ENCODE data around the gene LY6G6F. TPM values are rescaled to one million over a fixed set of nuclear protein-coding genes. Genes with fewer than 3 reads are reported as not detected.

Gene LY6G6F
- total and polyA plus RNA-seq, 2 of the 13 experiments (the other 11 are each of a cell fraction or from before 2014, with no cell fraction given): not detected

DNA sequence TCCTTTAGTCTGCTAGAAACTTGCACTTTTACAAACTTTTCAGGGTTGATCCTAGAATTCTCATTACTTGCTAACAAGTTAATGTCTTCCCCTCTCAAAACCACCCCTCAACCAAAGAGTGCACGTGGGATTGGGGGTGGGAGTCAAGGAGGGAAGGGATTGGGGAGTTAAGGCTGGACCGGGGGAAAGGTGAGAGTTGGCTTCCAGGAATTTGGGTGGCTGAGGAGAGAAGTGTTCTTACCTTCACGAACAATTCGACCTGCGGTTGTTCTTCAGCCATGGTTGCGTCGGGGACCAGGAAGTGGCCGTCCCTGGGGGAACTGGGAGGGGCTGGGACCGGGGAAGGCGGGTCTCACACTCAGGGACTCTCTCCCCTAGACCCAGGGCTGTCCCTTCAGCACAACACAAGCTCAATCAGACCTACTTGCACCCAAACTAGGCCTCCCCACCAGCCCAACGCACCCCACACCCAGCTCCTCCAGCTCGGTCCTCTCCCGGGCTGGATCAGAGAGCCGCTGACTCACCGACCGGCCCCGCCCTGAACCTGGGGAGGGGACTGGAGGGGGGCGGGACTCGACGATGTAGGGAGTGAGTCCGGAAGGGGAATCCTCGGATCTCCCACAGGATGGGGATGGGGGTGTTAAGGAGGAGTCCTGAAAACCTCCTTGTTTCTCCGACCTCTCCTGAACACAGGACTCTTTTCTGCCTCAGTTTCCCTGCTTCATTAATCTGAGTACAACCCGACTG, 29.5 kb downstream of the LY6G6F start, which contains the start of gene CLIC1 (continued):
- peak; percentile 63 for TF ChIP-seq KDM5A (IDR thresholded peaks at IDR 0.05; ENCODE audit: borderline replicate concordance, low read length)
- peak; percentile 36; the same call in 1 of the 2 replicates for TF ChIP-seq GZF1 (CRISPR knock-in tag; IDR thresholded peaks at IDR 0.05)
- TF ChIP-seq SIX4 (CRISPR knock-in tag; IDR thresholded peaks at IDR 0.05): 0 out of 2 replicates have a peak, but pooled peaks have one; percentile 20
- TF ChIP-seq MTF2 (CRISPR knock-in tag; IDR thresholded peaks at IDR 0.05; ENCODE audit: borderline replicate concordance): 0 out of 2 replicates have a peak, but pooled peaks have one; percentile 91
- no peak for TF ChIP-seq ZNF674 (CRISPR knock-in tag; IDR thresholded peaks at IDR 0.05; ENCODE audit: low read depth)
- TF ChIP-seq, protein P1, sequence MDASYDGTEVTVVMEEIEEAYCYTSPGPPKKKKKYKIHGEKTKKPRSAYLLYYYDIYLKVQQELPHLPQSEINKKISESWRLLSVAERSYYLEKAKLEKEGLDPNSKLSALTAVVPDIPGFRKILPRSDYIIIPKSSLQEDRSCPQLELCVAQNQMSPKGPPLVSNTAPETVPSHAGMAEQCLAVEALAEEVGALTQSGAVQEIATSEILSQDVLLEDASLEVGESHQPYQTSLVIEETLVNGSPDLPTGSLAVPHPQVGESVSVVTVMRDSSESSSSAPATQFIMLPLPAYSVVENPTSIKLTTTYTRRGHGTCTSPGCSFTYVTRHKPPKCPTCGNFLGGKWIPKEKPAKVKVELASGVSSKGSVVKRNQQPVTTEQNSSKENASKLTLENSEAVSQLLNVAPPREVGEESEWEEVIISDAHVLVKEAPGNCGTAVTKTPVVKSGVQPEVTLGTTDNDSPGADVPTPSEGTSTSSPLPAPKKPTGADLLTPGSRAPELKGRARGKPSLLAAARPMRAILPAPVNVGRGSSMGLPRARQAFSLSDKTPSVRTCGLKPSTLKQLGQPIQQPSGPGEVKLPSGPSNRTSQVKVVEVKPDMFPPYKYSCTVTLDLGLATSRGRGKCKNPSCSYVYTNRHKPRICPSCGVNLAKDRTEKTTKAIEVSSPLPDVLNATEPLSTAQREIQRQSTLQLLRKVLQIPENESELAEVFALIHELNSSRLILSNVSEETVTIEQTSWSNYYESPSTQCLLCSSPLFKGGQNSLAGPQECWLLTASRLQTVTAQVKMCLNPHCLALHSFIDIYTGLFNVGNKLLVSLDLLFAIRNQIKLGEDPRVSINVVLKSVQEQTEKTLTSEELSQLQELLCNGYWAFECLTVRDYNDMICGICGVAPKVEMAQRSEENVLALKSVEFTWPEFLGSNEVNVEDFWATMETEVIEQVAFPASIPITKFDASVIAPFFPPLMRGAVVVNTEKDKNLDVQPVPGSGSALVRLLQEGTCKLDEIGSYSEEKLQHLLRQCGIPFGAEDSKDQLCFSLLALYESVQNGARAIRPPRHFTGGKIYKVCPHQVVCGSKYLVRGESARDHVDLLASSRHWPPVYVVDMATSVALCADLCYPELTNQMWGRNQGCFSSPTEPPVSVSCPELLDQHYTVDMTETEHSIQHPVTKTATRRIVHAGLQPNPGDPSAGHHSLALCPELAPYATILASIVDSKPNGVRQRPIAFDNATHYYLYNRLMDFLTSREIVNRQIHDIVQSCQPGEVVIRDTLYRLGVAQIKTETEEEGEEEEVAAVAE (CRISPR knock-in tag; IDR thresholded peaks at IDR 0.05; ENCODE audit: borderline replicate concordance): peak; percentile 83; the same call in 1 of the 2 replicates
- TF ChIP-seq, protein P2, sequence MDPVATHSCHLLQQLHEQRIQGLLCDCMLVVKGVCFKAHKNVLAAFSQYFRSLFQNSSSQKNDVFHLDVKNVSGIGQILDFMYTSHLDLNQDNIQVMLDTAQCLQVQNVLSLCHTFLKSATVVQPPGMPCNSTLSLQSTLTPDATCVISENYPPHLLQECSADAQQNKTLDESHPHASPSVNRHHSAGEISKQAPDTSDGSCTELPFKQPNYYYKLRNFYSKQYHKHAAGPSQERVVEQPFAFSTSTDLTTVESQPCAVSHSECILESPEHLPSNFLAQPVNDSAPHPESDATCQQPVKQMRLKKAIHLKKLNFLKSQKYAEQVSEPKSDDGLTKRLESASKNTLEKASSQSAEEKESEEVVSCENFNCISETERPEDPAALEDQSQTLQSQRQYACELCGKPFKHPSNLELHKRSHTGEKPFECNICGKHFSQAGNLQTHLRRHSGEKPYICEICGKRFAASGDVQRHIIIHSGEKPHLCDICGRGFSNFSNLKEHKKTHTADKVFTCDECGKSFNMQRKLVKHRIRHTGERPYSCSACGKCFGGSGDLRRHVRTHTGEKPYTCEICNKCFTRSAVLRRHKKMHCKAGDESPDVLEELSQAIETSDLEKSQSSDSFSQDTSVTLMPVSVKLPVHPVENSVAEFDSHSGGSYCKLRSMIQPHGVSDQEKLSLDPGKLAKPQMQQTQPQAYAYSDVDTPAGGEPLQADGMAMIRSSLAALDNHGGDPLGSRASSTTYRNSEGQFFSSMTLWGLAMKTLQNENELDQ (CRISPR knock-in tag; IDR thresholded peaks at IDR 0.05; ENCODE audit: borderline replicate concordance): peak; percentile 42; the same call in 1 of the 2 replicates
- TF ChIP-seq, protein P3, sequence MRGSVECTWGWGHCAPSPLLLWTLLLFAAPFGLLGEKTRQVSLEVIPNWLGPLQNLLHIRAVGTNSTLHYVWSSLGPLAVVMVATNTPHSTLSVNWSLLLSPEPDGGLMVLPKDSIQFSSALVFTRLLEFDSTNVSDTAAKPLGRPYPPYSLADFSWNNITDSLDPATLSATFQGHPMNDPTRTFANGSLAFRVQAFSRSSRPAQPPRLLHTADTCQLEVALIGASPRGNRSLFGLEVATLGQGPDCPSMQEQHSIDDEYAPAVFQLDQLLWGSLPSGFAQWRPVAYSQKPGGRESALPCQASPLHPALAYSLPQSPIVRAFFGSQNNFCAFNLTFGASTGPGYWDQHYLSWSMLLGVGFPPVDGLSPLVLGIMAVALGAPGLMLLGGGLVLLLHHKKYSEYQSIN (CRISPR knock-in tag; IDR thresholded peaks at IDR 0.05; ENCODE audit: borderline replicate concordance): no peak
- TF ChIP-seq, protein P4, sequence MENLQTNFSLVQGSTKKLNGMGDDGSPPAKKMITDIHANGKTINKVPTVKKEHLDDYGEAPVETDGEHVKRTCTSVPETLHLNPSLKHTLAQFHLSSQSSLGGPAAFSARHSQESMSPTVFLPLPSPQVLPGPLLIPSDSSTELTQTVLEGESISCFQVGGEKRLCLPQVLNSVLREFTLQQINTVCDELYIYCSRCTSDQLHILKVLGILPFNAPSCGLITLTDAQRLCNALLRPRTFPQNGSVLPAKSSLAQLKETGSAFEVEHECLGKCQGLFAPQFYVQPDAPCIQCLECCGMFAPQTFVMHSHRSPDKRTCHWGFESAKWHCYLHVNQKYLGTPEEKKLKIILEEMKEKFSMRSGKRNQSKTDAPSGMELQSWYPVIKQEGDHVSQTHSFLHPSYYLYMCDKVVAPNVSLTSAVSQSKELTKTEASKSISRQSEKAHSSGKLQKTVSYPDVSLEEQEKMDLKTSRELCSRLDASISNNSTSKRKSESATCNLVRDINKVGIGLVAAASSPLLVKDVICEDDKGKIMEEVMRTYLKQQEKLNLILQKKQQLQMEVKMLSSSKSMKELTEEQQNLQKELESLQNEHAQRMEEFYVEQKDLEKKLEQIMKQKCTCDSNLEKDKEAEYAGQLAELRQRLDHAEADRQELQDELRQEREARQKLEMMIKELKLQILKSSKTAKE (CRISPR knock-in tag; IDR thresholded peaks at IDR 0.05; ENCODE audit: borderline replicate concordance): peak; percentile 58; the same call in 1 of the 2 replicates
- peak; percentile 66; the same call in 1 of the 2 replicates for TF ChIP-seq ZFY (CRISPR knock-in tag; IDR thresholded peaks at IDR 0.05)
- TF ChIP-seq, protein P5, sequence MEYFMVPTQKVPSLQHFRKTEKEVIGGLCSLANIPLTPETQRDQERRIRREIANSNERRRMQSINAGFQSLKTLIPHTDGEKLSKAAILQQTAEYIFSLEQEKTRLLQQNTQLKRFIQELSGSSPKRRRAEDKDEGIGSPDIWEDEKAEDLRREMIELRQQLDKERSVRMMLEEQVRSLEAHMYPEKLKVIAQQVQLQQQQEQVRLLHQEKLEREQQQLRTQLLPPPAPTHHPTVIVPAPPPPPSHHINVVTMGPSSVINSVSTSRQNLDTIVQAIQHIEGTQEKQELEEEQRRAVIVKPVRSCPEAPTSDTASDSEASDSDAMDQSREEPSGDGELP (IDR thresholded peaks at IDR 0.05; ENCODE audit: borderline replicate concordance, low read depth): peak; percentile 37; the same call in 1 of the 2 replicates
- TF ChIP-seq ZNF446 (CRISPR knock-in tag; IDR thresholded peaks at IDR 0.05): peak; percentile 48; the same call in 1 of the 2 replicates
- no peak; the same call in 1 of the 2 replicates for TF ChIP-seq JDP2 (CRISPR knock-in tag; IDR thresholded peaks at IDR 0.05; ENCODE audit: borderline replicate concordance)
- TF ChIP-seq ZSCAN20 (CRISPR knock-in tag; IDR thresholded peaks at IDR 0.05; ENCODE audit: borderline replicate concordance): peak; percentile 48; the same call in 1 of the 2 replicates
- no peak for TF ChIP-seq ZNF17 (CRISPR knock-in tag; IDR thresholded peaks at IDR 0.05)
- TF ChIP-seq ZNF615 (CRISPR knock-in tag; IDR thresholded peaks at IDR 0.05; ENCODE audit: borderline replicate concordance): no peak
- no peak for TF ChIP-seq MAF1 (CRISPR knock-in tag; IDR thresholded peaks at IDR 0.05; ENCODE audit: borderline replicate concordance)
